DMS53 (cell line): Measurements from ENCODE around the gene E2F4.

Experiments
- DNase-seq: peaks from one replicate; lab custom pipeline; 2025; lab: John Stamatoyannopoulos, UW

Gene E2F4

DNA sequence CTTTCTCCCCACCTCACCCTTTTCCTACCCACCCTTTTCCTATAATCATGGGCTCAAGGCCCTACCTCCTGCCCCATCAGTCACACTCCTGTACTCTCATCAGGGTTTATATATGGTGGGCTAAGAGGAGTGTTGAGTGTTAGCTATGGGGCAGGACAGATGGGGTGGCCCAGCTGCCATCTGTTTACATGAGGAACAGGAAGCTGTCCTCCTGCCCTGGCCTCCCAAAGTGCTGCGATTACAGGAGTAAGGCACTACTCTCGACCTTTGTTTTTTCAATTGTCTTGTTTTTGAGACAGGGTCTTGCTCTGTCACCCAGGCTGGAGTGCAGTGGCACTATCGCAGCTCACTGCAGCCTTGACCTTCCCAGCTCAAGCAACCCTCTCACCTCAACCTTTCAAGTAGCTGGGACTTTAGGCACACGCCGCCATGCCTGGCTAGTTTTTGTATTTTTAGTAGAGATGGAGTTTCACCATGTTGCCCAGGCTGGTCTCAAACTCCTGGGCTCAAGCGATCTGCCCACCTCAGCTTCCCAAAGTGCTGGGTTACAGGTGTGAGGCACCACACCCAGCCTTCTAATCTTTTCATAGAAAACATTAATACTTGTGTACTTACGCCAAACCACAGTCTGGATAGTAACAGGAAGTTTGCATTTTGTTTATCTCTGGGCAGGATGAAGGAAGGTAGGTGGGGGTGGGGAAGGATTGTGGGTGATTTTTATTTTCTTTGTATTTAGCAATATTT lies 33.9 kb upstream of the E2F4 start:
- no peak for DNase-seq

DNA sequence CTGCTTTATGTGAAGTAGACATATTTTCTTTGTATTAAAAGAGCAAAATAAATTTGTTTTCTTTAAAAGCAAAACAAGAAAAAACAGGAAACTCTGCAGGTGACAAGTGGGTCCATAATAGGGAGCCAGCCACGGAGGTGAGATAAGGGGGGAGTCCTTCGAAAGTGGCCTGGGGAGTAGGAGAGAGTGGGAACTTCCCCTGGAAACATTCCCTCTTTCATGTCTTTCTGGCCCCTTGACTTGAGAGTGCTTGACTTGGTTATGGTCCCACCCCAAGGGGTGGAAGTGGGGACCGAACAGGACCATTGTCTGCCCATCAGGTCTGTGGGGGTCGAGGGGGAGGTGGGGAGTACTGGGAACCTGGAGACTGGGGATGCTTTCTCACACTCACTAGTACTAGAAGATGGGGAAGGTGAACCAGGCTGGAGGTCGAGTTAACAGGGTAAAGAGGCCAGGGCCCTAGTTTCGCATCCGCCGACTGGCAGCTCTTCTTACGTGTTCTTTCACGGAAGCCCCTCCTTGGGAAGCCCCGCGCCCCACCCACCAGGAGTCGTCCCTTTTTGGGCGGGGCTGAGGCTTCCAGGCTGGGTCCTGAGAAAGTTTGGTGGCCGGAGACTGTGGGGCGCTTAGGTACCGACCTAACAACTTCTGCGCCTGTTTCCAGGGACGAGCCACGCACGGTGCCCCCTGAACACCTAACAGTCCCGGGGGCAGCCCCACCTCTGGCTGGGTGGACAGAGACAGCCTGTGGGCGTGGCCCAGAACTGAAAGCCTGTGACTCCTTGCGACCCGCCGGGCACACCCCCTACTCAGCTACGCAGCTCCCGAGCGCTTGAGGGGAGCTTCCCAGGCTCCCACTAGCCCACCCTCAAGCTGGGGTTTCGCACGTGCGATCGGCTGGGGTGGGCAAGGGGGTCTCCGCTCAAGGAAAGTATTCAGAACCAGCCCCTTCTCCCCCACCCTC lies 33.0 kb upstream of the E2F4 start:
- peak; percentile 45 for DNase-seq

DNA sequence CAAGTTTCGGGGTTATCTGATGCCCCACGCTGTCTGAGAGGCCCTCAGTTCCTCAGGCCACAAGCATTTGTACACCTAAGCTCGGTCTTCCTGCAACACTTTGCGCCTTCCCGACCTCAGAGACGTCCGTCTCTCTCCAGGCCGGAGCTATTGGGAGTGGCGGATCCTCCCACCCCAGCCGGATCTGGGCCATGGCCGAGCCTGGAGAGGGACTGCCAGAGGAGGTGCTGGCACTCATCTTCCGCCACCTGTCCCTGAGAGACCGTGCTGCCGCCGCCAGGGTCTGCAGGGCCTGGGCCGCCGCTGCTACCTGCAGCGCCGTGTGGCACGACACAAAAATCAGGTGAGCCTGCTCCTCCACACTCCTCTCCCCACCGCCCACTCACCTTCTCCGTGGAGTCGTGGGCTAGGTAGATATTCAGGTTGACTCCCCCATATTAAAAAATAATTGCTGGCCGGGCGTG lies 30.3 kb upstream of the E2F4 start:
- no peak for DNase-seq

DNA sequence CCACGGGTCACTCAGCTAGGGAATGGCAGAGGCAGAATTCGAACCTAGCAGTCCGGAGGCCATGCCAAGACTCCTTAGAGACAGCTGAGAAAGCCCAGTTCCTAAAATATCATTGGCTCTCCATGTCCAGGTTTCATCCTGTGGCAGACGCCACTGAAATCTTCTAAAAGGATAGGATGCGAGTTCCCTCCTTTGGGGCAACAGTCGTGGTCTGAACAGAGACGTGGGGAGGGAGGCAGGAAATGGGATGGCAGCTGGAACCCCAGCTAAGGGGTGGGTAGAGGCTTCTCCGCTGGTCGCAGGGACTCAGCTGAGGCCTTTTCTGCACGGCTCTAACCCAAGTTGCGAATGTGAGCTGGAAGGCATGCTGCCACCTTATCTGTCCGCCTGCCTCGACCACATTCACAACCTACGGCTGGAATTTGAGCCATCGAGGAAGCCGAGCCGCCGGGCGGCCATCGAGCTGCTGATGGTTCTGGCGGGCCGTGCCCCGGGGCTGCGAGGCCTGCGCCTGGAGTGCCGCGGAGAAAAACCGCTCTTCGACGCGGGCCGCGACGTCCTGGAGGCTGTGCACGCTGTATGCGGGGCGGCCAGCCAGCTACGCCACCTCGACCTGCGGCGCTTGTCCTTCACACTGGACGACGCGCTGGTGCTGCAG lies 29.3 kb upstream of the E2F4 start:
- DNase-seq = no peak

DNA sequence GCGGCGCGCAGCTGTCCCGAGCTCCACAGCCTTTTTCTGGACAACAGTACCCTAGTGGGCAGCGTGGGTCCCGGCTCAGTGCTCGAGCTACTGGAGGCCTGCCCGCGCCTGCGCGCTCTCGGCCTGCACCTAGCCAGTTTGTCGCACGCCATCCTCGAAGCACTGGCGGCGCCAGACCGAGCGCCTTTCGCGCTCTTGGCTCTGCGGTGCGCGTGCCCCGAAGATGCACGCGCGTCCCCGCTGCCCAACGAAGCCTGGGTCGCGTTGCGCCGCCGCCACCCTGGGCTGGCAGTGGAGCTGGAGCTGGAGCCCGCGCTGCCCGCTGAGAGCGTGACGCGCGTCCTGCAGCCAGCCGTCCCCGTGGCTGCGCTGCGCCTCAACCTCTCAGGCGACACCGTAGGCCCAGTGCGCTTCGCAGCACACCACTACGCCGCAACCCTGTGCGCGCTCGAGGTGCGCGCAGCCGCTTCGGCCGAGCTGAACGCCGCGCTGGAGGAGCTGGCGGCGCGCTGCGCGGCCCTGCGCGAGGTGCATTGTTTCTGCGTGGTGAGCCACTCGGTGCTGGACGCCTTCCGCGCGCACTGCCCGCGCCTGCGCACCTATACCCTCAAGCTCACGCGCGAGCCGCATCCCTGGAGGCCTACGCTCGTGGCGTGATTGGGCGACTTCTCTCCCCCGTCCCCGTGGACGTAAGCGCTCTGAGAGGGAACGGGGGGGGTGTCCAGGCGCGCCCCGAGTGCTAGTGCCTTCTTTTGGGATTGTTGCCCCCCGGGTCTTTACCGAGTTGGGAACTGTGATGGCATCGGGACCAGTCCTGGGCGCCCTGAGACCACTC lies 28.6 kb upstream of the E2F4 start:
- DNase-seq = no peak

DNA sequence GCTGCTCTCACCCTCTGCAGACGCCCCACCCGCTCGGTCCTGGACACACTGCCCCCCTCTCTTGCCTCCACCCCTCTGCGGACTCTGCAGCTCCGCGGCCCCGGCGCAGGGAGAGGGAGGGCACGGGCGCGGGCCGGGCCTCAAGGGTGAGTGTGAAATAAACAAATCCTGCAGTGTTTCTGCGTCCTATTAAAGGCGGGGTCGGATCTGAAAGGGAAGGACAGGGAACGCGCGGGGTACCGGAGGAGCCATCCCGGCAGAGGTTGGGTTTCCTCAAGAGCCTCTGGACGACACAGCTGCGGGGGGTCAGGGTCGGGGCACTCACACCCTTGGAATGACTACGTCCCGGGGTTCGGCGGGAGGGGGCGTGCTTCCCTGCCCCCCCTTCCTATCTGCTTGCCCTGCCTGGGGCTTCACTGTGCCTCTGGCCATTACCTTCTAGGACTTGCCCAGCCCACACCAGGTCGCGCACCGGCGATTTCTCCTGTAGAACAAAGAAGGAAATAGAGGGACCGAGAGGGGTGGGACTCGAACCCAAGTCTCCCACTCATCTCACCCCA lies 27.9 kb upstream of the E2F4 start:
- peak; percentile 71 for DNase-seq

DNA sequence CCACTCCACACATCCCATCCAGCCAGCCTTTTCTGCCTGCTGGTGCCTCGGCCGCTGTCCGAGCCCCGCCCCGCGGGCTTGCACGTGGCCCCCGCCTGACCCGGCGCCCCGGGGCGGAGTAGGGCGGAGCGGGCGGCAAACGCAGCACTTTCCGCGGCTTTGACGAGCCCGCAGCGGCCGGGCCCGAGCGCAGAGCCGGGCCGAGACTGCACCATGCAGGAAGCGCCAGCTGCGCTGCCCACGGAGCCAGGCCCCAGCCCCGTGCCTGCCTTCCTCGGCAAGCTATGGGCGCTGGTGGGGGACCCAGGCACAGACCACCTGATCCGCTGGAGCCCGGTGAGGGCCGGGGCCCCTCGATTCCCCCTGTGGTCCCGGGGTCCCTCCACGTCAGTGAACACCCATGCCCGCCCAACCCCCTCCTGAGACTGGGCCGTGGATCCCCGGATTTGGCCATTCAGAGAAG lies 27.3 kb upstream of the E2F4 start, which contains the start of gene HSF4:
Gene HSF4 (plus strand): TSS at position 147 of the 463 bp plus-strand sequence. CDS start 67 bp downstream, at position 214.
- DNase-seq = peak; percentile 88

DNA sequence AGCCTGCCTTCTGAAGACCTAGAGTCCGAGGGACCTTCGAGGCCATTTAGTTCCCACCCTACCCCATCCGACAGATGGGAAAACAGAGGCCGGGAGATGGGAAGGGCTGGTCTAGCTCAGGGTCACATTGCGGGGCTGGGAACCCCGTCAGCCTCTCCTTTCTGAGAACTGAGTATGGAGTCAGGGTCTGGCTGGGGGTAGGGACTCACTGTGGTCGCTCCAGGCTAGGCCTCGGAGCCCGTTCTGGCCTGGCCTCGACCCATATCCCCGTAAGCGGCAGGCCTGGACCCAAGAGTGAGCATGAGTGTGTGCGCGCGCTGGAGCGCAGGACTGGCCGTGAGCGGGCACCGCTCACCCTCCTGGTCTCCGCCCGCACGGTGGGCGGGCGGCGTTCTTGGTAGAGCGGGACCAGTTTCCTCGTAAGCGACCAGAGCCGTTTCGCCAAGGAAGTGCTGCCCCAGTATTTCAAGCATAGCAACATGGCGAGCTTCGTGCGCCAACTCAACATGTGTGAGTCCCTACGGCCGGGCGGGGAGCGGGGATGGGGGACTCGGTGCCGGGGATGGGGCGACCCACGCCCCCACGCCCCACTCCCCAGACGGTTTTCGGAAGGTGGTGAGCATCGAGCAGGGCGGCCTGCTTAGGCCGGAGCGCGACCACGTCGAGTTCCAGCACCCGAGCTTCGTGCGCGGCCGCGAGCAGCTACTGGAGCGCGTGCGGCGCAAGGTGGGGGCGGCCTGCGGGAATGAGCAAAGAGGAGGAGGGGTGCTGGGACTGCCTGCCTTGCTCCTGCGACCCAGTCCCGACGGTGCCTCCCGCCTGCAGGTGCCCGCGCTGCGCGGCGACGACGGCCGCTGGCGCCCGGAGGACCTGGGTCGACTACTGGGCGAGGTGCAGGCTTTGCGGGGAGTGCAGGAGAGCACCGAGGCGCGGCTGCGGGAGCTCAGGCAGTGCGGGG lies 26.6 kb upstream of the E2F4 start:
- DNase-seq = no peak

DNA sequence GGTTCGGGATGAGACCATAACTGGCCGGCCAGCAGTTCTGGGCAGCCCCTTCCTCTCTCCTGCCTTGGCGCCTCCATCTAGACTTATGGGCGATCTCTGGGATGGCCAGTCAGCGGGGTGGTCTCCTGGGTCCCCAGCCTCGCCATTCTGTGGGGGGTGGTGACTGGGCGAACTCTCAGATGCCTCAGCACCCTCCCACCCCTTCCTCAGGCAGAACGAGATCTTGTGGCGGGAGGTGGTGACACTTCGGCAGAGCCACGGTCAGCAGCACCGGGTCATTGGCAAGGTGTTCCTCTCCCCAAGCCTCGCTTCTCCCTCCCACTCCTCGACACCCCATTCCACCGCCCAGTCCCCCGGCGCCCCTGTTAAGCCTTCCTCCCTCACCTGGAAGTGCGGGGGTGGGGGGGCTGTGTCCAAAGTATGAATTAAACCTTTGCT lies 25.8 kb upstream of the E2F4 start:
- DNase-seq = no peak

DNA sequence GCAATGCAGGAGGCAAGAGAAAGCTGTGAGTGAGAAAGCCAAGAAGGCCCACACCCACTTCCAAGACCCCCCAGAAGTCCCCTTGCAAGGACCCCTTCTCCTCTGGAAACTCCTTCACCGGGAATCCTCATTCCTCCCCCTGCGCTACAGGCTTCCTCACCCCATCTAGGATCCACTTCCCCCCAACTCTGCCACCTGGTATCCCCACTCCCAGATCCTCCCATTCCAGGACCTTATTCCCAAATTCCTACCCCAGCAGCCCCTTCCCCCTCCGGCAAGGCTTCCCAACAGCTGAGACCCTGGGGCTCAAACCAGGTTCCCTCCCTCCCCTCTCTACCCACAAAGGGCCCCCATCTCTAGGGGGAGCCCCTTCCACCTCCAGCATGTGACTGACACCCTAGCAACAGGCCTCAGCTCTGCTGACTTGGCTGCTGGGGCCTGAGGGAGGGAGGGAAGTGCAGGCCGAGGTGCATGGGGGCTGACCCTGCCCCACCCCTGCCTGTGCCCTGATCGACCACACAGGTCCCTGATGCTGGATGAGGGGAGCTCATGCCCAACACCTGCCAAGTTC lies 25.3 kb upstream of the E2F4 start:
- DNase-seq = no peak

DNA sequence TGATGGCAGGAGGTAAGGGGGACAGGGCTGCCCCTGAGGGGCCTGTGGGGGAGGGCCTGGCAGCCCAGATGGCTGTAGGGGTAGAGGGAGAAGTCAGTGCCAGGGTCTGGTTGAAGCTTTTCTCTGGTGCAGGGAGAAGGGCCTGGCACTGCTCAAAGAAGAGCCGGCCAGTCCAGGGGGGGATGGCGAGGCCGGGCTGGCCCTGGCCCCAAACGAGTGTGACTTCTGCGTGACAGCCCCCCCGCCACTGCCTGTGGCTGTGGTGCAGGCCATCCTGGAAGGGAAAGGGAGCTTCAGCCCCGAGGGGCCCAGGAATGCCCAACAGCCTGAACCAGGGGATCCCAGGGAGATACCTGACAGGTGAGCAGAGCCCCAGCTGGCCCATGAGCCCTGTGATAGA lies 24.4 kb upstream of the E2F4 start:
- DNase-seq = no peak

DNA sequence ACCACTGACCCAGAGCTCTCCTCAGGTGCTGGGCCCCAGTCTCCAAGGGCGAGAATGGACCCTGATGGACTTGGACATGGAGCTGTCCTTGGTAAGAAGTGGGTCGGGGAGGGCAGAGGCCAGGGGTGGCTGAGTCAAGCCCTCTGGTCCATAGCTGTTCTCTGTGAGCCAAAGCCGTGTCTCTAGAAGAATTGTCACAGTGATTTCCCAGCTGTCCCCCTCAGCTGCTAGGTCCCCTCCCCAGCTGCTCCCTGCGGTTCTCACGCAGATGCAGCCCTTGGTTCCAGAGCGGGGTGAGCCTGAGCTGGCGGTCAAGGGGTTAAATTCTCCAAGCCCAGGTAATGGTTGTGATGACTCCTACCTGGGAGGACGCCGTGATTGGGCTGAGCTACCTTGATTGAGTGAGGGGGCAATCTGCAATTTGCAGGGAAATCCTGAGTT lies 22.9 kb upstream of the E2F4 start:
- DNase-seq = no peak

DNA sequence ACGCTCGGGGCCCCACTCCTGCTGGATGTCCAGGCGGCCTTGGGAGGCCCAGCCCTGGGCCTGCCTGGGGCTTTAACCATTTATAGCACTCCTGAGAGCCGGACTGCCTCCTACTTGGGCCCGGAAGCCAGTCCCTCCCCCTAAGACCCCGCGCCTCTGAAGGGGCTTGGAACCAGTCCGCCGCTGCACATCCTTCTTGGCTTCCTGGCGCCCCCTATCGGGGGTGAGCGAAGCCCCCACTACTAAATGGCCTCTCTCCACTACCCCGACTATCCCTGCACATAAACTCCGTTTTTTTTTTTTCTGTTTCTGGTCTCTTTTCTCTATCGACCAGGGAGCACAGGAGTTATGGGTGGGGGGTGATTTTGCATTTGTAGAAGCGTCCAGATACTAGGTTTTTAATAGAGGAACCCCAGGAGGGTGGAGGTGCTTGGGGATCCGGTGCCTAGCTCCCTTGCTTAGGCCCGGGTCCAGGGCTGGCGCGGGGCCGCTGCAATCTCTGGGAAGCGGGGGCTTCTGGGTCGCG lies 22.2 kb upstream of the E2F4 start:
- DNase-seq = peak; percentile 49

DNA sequence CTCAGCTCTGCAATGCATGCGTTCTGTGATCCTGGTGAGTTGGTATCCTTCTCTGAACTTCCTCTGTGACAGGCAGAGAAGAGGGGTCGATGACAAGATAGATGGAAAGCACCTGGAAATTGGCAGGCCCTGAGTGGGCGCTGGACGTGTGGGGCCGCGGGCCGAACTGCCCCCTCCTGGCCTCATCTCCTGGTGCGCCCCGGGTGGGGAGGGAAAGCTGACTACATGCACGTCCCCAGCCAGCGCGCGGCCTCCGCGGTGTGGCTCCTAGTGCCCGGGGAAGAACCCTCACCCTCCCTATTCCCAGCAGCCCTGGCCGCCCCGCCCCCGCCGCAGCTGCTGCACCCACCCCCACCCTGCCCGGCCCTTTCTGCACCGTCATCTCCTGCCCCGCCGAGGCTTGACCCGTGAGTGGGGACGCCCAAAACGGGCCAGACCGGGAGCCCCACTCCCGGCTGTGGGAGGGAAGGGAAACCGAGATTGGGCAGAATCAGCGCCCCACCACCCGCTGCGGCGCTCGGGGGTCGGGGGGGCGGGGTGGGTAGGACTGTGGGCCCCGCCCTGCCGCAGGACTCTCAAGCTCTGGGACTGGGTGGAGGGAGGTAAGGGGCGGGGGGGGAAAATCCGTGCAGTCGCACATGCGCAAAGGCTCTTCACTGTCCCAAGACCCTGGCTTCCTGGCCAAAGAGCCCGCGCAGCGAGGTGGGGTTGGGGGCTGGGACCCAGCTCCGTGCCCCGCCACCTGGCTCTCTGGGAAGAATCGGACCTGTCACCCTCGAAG lies 21.6 kb upstream of the E2F4 start, which contains the start of gene NOL3:
Gene NOL3 (plus strand): TSS at position 371 of the 781 bp plus-strand sequence.
- DNase-seq = peak; percentile 91

DNA sequence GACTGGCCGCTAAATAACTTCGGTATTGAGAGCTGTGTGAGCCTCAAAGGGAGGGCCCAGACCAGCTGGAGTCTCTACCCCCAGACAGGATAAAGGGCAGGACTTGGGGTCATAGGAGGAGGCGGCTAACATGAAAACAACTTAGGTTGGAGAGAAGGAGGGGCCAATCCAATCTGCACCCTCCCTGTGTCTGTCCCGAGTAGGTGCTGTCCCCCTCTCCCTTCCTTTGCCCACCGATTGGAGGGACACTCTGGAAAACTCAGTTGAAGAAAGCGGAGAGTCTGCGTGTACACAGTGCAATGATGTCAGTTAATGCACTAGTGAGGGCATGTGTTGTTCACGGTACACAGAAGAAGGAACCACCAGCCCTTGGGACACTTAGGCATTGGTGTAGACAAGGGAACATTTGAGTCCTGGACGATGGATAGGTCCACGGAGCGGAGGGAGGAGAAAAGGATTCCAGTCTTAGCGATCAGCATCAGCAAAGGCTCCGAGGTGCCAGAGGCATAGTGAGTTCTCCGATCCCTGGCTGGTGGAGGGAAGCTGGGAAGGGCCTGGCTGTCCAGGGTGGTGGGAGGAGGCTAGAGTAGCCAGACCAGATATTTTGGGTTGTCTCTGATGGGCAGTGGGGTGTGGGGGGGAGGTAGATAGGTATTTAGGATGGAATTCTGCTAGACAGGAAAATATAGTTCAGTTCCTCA lies 20.9 kb upstream of the E2F4 start:
- DNase-seq = peak; percentile 74

DNA sequence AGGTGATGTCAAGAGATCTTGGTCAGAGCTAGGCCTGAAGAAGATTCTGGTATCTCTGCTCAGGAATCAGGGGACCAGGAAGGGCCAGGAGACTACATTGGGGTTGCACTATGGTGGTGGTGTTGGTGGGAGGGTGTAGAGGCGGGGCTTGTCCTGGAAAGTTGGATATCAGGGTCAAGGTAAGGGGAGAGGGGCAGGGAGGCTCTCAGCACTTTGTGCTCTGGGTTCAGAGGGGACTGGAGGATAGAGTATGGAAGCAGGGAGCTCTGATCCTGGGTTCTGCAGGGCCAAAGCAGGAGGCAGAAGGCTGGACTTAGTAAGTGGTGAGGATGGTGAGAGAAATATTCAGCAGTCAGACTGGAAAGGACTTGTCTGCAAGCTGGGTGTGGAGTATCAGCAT lies 18.6 kb upstream of the E2F4 start:
- peak; percentile 69 for DNase-seq
